Kidney glomerular epithelial cell (primary cell): ENCODE measurements around the gene IL5RA.

Source experiments
- DNase-seq: peaks from one replicate; lab custom pipeline; 2025; lab: John Stamatoyannopoulos, UW

Gene IL5RA

DNA sequence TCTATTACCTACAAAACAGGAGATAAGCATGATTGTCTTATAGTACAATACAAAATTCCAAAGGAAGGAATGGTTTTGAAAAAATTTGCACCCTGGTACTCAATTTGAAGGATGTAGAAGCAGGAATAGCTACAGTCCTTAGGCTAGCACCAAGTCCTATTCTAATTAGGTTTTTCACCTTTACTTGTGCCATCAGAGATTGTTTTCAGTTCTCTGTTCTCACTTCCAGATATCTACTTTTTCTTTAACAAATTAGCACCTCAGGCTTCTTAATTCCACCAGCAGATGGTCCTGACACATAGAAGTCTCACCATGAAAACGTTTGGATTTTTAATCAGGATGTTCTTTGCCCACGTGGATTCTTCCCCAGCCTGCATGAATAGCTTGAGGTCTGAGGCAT is 43.8 kb downstream of the IL5RA start:
- no peak for DNase-seq

DNA sequence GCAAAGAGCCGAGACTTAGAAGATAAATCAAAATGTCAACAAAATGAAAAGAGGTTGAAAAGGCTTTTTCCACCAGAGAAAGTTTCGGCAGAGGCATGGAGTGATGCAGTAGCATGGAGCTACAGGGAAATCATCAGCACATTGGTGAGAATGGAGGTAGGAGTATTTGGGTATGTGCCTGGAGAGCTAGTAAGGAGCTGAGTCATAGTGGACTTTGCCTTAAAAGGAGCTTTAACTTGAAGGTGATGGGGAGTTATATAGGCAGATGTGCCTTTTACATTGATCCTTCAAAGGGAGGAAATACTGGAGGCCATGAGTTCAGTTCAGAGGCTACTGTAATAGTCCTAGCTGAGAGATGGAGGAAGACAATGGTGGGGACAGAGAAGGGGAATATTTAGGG is 44.3 kb downstream of the IL5RA start:
- DNase-seq, result no peak

DNA sequence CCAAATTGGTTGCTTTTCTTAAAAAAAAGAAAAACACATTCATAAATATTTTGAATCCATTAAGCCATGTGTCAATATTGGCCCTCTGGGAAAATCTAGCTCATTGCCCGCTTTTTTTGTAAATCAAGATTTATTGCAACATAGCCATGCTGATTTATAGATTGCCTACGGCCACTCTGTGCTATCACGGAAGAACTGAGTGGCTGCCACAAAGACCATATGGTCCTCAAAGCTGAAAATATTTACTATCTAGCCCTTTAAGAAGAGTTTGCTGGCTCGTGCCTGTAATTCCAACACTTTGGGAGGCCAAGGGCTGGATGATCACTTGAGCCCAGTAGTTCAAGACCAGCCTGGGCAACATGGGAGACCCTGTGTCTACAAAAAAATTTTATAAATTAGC is 45.9 kb downstream of the IL5RA start:
- no peak for DNase-seq

DNA sequence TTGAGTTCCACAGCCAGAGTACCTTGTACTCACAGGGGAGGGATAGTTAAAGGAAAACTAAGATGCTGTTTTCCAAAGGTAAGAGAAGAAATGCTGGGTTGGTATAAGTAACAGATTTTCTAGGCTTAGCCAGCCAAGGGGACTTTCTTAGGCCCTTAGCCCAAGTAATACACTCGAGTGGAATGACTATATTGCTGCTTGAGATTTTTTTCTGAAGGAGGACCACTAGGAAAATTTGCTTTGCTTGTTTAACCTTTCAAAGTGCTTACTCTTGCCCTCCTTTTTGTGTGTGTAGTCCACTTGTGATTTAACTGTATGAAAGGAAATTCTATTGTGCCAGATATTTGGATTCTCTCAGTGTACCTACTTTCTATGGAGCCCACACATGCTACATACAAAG is 50.5 kb downstream of the IL5RA start:
- no peak for DNase-seq

DNA sequence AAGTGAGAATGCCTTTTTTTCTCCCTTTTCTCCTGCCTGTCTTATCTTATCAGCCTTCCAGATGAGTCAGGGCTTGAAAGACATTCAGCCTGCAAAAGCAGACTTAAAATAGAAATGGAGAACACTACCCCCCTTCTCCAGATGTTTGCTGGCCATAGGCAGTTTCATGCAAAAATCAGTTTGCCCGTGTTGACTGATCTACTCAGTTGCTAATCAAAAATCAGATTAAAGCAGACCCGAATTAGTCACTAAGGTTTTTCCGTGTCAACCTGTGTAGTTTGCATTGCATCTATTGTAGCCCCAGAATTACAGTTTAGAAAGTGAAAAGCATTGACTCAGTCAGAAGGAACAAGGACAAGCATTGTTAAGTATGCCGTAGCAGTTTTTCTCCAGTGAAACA is 56.2 kb downstream of the IL5RA start:
- DNase-seq, result no peak

DNA sequence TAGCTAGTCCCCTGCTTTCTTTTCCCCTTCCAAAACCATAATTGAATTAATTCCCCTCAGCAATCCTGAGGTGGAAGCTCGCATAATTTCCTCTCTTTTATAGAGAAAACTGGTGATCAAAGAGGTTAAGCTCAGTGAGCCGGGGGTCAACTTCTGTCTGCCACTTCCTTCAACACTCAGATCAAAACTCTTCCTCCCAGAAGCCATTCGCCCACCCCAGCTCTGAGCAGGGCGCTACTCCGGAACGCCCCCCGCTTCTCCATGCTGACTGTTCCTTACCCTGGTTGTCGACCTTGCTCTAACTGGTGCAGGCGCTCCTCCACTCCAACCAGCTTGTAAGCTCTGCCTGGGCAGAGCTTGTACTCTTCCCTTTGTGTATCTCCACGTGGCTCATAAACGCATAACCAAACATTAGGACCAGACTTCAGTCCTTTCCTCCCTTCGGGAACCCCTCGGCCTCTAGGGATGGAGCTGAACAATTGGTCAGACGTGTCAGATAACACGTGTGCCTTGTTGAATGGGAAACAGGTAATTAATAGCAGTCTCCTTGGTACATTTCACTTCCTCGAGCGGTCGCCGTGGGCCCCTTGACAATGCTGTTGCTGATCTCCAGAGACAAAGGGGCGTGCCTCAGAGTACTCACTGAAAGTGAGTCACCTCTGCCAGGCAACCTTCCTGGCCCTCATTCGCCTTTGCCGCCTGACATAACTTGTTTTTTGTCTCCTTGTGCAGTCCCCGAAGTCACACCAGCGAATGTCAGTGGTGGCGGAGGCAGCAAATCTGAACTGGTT is 71.8 kb downstream of the IL5RA start:
- no peak for DNase-seq

DNA sequence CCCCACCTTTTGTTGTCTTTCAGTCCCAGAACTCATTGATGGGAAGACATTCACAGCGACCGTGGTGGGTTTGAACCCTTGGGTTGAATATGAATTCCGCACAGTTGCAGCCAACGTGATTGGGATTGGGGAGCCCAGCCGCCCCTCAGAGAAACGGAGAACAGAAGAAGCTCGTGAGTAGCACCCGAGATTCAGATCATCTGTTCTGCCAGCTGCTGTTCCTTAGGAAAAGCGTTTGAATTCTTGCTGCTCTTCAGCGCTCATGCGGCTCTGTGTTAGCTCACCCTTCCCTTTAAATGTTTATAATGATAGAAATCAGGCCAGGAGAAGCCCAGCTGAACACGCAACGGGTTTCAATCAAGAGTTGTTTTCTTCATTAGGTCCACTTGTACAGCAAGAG is 73.0 kb downstream of the IL5RA start:
- no peak for DNase-seq

DNA sequence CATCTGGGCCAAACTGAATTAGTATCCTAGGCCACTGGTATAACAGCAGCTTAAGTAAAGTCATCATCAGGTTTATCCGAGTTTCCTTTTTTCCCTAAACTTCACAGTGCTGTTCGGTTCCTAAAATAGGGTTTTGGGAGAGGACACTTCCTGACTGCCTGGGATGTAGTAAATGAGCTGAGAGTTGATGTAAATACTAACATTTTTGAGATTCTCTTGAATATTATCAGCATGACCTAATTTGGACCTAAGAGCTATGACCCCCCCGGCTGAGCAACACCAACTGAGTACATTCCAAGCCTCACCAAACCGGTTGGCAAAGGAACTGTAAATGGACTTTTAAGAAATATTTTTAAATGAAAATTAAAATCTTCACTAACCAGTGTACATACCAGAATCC is 78.8 kb downstream of the IL5RA start:
- DNase-seq, result no peak

DNA sequence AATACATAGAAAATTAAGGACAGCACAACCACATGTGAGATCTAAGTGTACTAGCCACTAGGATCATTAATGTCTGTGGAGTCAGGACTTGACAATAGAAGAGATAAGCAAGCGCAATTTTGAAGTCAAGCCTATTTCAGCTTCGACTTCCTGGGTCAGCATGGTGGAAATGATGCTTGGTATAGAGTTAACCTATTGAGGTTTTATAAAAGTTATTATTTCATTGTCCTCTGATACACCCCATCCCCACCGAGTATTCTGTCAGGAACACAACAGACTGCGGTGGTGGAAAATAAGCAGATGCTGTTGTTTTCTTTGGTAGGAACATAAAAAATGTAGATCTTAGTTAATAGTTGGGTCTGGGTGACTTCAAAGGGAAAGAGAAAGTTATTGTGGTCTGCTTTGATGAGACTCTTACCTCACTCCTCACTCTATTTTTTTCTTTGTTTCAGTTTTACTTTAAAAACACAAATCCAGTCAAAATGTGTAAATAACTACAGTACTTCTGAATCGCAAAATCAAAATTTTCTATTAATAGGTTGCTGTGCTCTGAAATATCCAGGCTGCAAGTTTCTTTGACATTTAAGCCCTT is 82.1 kb downstream of the IL5RA start:
- DNase-seq, result no peak

DNA sequence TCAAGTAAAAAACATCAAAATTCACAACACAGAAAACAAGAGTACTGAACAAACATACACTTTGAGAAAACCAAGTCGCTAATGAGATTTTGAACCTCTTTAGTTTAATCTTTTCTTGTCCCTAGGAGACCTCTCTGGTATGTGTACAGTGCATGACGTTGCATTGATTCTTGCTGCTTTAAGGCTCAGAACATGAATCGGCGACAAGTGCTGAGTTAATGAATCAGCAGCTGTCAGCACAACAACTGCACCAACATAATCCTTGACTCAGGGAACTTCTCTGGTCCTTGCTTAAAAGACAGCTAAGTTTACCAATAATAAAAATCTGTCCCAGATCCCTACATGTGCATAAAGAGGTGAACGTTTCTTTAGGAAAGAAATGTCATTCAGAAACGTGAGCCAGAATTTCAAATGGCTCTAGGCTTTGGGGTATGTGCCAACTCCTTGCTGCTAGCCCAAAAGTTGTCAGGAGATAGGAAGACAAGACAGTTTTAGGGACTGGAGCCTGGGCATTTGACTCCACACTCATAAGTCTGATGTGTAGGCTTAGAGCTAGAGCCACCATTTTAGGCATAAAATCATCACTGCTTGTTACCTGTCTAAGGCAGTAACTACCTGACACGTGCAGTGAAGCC is 86.9 kb downstream of the IL5RA start:
- no peak for DNase-seq

DNA sequence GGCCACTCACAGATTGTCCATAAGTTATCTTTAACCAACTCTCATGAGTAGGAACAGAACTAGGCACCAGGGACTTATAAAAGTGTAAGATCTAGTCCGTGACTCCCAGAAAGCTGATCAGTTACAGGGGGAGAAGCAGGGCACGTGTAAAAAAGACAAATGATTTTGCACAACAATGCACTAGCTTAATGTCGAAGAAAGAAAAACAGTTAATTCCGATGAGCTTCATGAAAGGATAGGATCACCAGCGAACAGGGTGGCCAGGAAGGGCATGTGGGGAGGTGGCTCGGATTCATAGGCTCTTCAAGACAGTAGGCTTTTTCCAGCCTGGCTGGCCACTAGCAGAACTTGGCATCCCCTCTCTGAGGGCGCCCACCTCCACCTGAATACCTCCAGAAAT is 90.0 kb downstream of the IL5RA start:
- DNase-seq, result no peak
